H1 (cell line): ENCODE data around the gene RAD51B. TPM values are rescaled to one million over a fixed set of nuclear protein-coding genes. Genes with fewer than 3 reads are reported as not detected.

ENCODE experiments used
- CHD1 ChIP-seq: IDR thresholded peaks from 2 replicates; pipeline ENCODE4 v1.6.1; 2012; ENCODE audit warnings: low read depth, low read length, improper control_type of control experiment
- CTBP2 ChIP-seq: IDR thresholded peaks from 2 replicates; pipeline ENCODE4 v1.7.0; 2011; ENCODE audit warnings: borderline replicate concordance, mild to moderate bottlenecking, moderate library complexity, mixed read lengths, low read length; ENCODE audit not compliant: insufficient read depth, insufficient read length
- GABPA ChIP-seq: IDR thresholded peaks from 2 replicates; pipeline ENCODE4 v1.6.1; 2011; ENCODE audit warnings: mild to moderate bottlenecking, low read length, moderate library complexity, borderline replicate concordance; ENCODE audit not compliant: insufficient read depth
- MAFK ChIP-seq: IDR thresholded peaks from 2 replicates; pipeline ENCODE4 v1.6.1; 2012; ENCODE audit warnings: low read depth, mild to moderate bottlenecking, improper control_type of control experiment, low read length
- TAF1 ChIP-seq: IDR thresholded peaks from 2 replicates; pipeline ENCODE4 v1.6.1; 2011; ENCODE audit warnings: mild to moderate bottlenecking, low read depth, low read length
- polyA plus RNA-seq, 7 experiments: library from polyadenylated mRNA; depleted of rRNA in 3 of 7; stranded (reverse) in 5 of 7; unstranded in 2 of 7; fragments of >200 nt in 5 of 7; fragments of 200-250 nt in 2 of 7; gene quantifications; 1 replicate in 5 of 7; 2 replicates in 1 of 7; 4 replicates in 1 of 7; pipeline versions ENCODE4 v1.2.1 to v1.2.3, GENCODE V29; 2011 to 2013; ENCODE audit warnings: missing spikeins in 2 of 7, mixed read lengths in 2 of 7
- total RNA-seq: library from RNA; stranded (reverse); fragmentation: NEBNext Ultra II Directional; extraction: Animal tissue kit (Norgen Biotek cat#: 25700); gene quantifications from 2 replicates; pipeline ENCODE4 v1.2.1, GENCODE V29; 2021
- TF ChIP-seq, protein P1 (sequence below): fragments of 300-600 bp; sonication (generic); IDR thresholded peaks from 2 replicates; pipeline ENCODE4 v1.7.1; 2012; ENCODE audit warnings: low read length, moderate library complexity, mild to moderate bottlenecking, inconsistent platforms; ENCODE audit not compliant: insufficient replicate concordance
- TF ChIP-seq, protein P2 (sequence below): IDR thresholded peaks from 2 replicates; pipeline ENCODE4 v1.6.1; 2011; ENCODE audit warnings: low read length, improper control_type of control experiment
- TF ChIP-seq, protein P3 (sequence below): IDR thresholded peaks from 2 replicates; pipeline ENCODE4 v1.6.1; 2011; ENCODE audit warnings: low read depth, mild to moderate bottlenecking, low read length; ENCODE audit not compliant: insufficient read depth

Gene RAD51B
- total and polyA plus RNA-seq, 2 of the 8 experiments (the other 6 are each of a cell fraction or from before 2014, with no cell fraction given) = 3.9 to 14.9 TPM

DNA sequence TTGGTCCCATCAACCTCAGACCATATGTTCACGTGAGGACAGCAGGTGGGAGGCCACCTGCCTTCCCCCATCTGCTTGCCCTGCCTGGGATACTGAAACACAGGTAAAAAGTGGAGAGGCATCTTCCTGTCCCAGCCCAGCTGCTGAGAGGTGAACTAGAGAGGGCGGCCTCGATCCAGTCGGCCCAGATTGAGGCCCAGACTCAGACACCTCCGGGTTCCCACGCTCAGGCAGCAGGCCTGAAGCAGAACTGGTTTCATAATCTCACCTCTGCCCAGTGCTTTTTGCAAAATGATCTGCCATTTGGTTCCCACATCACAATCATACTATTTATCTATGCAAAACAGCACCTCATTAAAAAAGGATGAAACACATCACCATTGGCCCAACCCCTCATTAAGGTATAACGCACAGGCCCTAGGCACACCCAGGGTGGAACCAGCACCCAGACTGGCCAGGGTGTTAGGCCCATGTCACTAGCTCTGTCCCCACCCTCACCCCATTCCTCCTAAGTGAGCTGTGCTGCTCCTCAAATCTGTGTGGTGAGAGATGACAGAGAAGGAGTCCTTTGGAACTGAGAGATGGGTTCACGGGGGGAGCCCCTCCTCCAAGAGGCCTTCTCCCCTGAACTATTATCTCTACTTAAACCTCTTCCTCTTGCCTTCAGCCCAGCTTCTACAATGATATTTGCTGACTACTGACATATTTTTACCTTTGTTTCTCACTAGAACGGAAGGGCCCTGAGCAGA lies 892.2 kb downstream of the RAD51B start (continued):
- TF ChIP-seq, protein P1, sequence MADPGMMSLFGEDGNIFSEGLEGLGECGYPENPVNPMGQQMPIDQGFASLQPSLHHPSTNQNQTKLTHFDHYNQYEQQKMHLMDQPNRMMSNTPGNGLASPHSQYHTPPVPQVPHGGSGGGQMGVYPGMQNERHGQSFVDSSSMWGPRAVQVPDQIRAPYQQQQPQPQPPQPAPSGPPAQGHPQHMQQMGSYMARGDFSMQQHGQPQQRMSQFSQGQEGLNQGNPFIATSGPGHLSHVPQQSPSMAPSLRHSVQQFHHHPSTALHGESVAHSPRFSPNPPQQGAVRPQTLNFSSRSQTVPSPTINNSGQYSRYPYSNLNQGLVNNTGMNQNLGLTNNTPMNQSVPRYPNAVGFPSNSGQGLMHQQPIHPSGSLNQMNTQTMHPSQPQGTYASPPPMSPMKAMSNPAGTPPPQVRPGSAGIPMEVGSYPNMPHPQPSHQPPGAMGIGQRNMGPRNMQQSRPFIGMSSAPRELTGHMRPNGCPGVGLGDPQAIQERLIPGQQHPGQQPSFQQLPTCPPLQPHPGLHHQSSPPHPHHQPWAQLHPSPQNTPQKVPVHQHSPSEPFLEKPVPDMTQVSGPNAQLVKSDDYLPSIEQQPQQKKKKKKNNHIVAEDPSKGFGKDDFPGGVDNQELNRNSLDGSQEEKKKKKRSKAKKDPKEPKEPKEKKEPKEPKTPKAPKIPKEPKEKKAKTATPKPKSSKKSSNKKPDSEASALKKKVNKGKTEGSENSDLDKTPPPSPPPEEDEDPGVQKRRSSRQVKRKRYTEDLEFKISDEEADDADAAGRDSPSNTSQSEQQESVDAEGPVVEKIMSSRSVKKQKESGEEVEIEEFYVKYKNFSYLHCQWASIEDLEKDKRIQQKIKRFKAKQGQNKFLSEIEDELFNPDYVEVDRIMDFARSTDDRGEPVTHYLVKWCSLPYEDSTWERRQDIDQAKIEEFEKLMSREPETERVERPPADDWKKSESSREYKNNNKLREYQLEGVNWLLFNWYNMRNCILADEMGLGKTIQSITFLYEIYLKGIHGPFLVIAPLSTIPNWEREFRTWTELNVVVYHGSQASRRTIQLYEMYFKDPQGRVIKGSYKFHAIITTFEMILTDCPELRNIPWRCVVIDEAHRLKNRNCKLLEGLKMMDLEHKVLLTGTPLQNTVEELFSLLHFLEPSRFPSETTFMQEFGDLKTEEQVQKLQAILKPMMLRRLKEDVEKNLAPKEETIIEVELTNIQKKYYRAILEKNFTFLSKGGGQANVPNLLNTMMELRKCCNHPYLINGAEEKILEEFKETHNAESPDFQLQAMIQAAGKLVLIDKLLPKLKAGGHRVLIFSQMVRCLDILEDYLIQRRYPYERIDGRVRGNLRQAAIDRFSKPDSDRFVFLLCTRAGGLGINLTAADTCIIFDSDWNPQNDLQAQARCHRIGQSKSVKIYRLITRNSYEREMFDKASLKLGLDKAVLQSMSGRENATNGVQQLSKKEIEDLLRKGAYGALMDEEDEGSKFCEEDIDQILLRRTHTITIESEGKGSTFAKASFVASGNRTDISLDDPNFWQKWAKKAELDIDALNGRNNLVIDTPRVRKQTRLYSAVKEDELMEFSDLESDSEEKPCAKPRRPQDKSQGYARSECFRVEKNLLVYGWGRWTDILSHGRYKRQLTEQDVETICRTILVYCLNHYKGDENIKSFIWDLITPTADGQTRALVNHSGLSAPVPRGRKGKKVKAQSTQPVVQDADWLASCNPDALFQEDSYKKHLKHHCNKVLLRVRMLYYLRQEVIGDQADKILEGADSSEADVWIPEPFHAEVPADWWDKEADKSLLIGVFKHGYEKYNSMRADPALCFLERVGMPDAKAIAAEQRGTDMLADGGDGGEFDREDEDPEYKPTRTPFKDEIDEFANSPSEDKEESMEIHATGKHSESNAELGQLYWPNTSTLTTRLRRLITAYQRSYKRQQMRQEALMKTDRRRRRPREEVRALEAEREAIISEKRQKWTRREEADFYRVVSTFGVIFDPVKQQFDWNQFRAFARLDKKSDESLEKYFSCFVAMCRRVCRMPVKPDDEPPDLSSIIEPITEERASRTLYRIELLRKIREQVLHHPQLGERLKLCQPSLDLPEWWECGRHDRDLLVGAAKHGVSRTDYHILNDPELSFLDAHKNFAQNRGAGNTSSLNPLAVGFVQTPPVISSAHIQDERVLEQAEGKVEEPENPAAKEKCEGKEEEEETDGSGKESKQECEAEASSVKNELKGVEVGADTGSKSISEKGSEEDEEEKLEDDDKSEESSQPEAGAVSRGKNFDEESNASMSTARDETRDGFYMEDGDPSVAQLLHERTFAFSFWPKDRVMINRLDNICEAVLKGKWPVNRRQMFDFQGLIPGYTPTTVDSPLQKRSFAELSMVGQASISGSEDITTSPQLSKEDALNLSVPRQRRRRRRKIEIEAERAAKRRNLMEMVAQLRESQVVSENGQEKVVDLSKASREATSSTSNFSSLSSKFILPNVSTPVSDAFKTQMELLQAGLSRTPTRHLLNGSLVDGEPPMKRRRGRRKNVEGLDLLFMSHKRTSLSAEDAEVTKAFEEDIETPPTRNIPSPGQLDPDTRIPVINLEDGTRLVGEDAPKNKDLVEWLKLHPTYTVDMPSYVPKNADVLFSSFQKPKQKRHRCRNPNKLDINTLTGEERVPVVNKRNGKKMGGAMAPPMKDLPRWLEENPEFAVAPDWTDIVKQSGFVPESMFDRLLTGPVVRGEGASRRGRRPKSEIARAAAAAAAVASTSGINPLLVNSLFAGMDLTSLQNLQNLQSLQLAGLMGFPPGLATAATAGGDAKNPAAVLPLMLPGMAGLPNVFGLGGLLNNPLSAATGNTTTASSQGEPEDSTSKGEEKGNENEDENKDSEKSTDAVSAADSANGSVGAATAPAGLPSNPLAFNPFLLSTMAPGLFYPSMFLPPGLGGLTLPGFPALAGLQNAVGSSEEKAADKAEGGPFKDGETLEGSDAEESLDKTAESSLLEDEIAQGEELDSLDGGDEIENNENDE = no peak
- TF ChIP-seq TAF1 (no peak), MAFK (no peak), CTBP2 (no peak), GABPA (no peak), CHD1 (no peak)
- TF ChIP-seq, protein P2, sequence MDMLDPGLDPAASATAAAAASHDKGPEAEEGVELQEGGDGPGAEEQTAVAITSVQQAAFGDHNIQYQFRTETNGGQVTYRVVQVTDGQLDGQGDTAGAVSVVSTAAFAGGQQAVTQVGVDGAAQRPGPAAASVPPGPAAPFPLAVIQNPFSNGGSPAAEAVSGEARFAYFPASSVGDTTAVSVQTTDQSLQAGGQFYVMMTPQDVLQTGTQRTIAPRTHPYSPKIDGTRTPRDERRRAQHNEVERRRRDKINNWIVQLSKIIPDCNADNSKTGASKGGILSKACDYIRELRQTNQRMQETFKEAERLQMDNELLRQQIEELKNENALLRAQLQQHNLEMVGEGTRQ = no peak
- TF ChIP-seq, protein P3, sequence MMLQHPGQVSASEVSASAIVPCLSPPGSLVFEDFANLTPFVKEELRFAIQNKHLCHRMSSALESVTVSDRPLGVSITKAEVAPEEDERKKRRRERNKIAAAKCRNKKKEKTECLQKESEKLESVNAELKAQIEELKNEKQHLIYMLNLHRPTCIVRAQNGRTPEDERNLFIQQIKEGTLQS = no peak
